HEK293 (cell line): Measurements from ENCODE around the gene POLL.

ENCODE experiments used
- CTCF ChIA-PET: fragments of 350-600 bp; formaldehyde crosslinking; extraction: SDS; loops from one replicate; lab custom pipeline; 2021; ENCODE audit warnings: antibody characterized with exemption; lab: Yijun Ruan, JAX
- POLR2A ChIA-PET: fragments of 300-600 bp; formaldehyde crosslinking; extraction: SDS; loops from one replicate; lab custom pipeline; 2020; ENCODE audit warnings: antibody characterized with exemption, inconsistent platforms; lab: Yijun Ruan, JAX
- H3K27ac ChIP-seq: fragments of 200-500 bp; sonication (Bioruptor generic); 2 replicates; pipeline ENCODE4 v1.5.1; 2014; ENCODE audit warnings: low read depth, low read length, control low read depth, inconsistent platforms; ENCODE audit errors: extremely low read depth
- H3K36me3 ChIP-seq, 2 experiments: fragments of 200-500 bp in 1 of 2; sonication (Bioruptor generic) in 1 of 2; 1 replicate in 1 of 2; 2 replicates in 1 of 2; pipeline ENCODE4 v1.5.1; 2014 to 2017; ENCODE audit warnings: inconsistent platforms in 2 of 2, low read length in 2 of 2; ENCODE audit not compliant: control insufficient read depth in 2 of 2, insufficient read depth in 1 of 2
- H3K4me1 ChIP-seq: fragments of 200-500 bp; sonication (Bioruptor generic); 2 replicates; pipeline ENCODE4 v1.5.1; 2014; ENCODE audit warnings: mild to moderate bottlenecking, low read length, inconsistent platforms; ENCODE audit not compliant: control insufficient read depth, insufficient read depth
- H3K4me3 ChIP-seq: 2 replicates; pipeline ENCODE4 v1.5.1; 2011; ENCODE audit warnings: low read depth, mild to moderate bottlenecking, control low read depth, low read length, moderate library complexity
- H3K9me3 ChIP-seq: fragments of 200-500 bp; sonication (Bioruptor generic); 2 replicates; pipeline ENCODE4 v1.5.1; 2014; ENCODE audit warnings: low read depth, low read length, inconsistent platforms; ENCODE audit not compliant: control insufficient read depth, insufficient read depth
- GLIS1 ChIP-seq: fragments of 450-650 bp; formaldehyde crosslinking; IDR thresholded peaks from 2 replicates; pipeline ENCODE4 v1.5.1; 2016; ENCODE audit warnings: missing biosample characterization, missing genetic modification characterization
- GLIS2 ChIP-seq: fragments of 450-650 bp; formaldehyde crosslinking; IDR thresholded peaks from 2 replicates; pipeline ENCODE4 v1.5.1; 2016; ENCODE audit warnings: missing biosample characterization, missing genetic modification characterization
- IKZF3 ChIP-seq: fragments of 450-650 bp; IDR thresholded peaks from 2 replicates; pipeline ENCODE4 v1.5.0; 2018; ENCODE audit warnings: missing biosample characterization, mild to moderate bottlenecking, missing genetic modification characterization, moderate library complexity
- KLF16 ChIP-seq: fragments of 450-650 bp; formaldehyde crosslinking; IDR thresholded peaks from 2 replicates; pipeline ENCODE4 v1.5.1; 2017; ENCODE audit warnings: missing biosample characterization, missing genetic modification characterization
- KLF9 ChIP-seq: fragments of 450-650 bp; formaldehyde crosslinking; IDR thresholded peaks from 2 replicates; pipeline ENCODE4 v1.5.1; 2016; ENCODE audit warnings: missing biosample characterization, missing genetic modification characterization, low read depth
- MZF1 ChIP-seq: fragments of 450-650 bp; formaldehyde crosslinking; IDR thresholded peaks from 2 replicates; pipeline ENCODE4 v1.5.1; 2017; ENCODE audit warnings: missing biosample characterization, missing genetic modification characterization, borderline replicate concordance
- SCRT1 ChIP-seq: fragments of 450-650 bp; formaldehyde crosslinking; IDR thresholded peaks from 2 replicates; pipeline ENCODE4 v1.5.1; 2016; ENCODE audit warnings: missing biosample characterization, missing genetic modification characterization, borderline replicate concordance
- TCF7L2 ChIP-seq: IDR thresholded peaks from 2 replicates; pipeline ENCODE4 v1.6.1; 2011; ENCODE audit warnings: low read depth, mild to moderate bottlenecking, inconsistent platforms, low read length, moderate library complexity, borderline replicate concordance
- YY1 ChIP-seq: fragments of 450-650 bp; formaldehyde crosslinking; IDR thresholded peaks from 2 replicates; pipeline ENCODE4 v1.5.1; 2018; ENCODE audit warnings: missing biosample characterization, missing genetic modification characterization
- ZBTB44 ChIP-seq: fragments of 450-650 bp; IDR thresholded peaks from 2 replicates; pipeline ENCODE4 v1.5.1; 2018; ENCODE audit warnings: missing biosample characterization, mild to moderate bottlenecking, missing genetic modification characterization
- ZNF132 ChIP-seq: fragments of 450-650 bp; formaldehyde crosslinking; IDR thresholded peaks from 2 replicates; pipeline ENCODE4 v1.5.1; 2017; ENCODE audit warnings: missing biosample characterization, missing genetic modification characterization, borderline replicate concordance
- ZNF174 ChIP-seq: fragments of 450-650 bp; formaldehyde crosslinking; IDR thresholded peaks from 2 replicates; pipeline ENCODE4 v1.5.0; 2017; ENCODE audit warnings: missing biosample characterization, mild to moderate bottlenecking, missing genetic modification characterization
- ZNF23 ChIP-seq: fragments of 450-650 bp; formaldehyde crosslinking; IDR thresholded peaks from 2 replicates; pipeline ENCODE4 v1.5.1; 2016; ENCODE audit warnings: missing biosample characterization, missing genetic modification characterization, borderline replicate concordance
- ZNF26 ChIP-seq: fragments of 450-650 bp; formaldehyde crosslinking; IDR thresholded peaks from 2 replicates; pipeline ENCODE4 v1.5.1; 2016; ENCODE audit warnings: missing biosample characterization, missing genetic modification characterization
- ZNF311 ChIP-seq: fragments of 450-650 bp; formaldehyde crosslinking; IDR thresholded peaks from 2 replicates; pipeline ENCODE4 v1.5.1; 2017; ENCODE audit warnings: missing biosample characterization, missing genetic modification characterization, borderline replicate concordance
- ZNF48 ChIP-seq: fragments of 450-650 bp; formaldehyde crosslinking; IDR thresholded peaks from 2 replicates; pipeline ENCODE4 v1.5.1; 2016; ENCODE audit warnings: missing biosample characterization, missing genetic modification characterization
- ZNF530 ChIP-seq: fragments of 450-650 bp; formaldehyde crosslinking; IDR thresholded peaks from 2 replicates; pipeline ENCODE4 v1.5.1; 2016; ENCODE audit warnings: low read depth, missing biosample characterization, missing genetic modification characterization
- ZNF585B ChIP-seq: fragments of 450-650 bp; formaldehyde crosslinking; IDR thresholded peaks from 2 replicates; pipeline ENCODE4 v1.5.1; 2016; ENCODE audit warnings: missing biosample characterization, missing genetic modification characterization
- ZNF610 ChIP-seq: fragments of 450-650 bp; formaldehyde crosslinking; IDR thresholded peaks from 2 replicates; pipeline ENCODE4 v1.5.1; 2016; ENCODE audit warnings: missing biosample characterization, missing genetic modification characterization, borderline replicate concordance
- ZNF626 ChIP-seq: fragments of 450-650 bp; sonication (Bioruptor Pico); formaldehyde crosslinking; IDR thresholded peaks from 2 replicates; pipeline ENCODE4 v1.5.1; 2018; ENCODE audit warnings: missing biosample characterization, missing genetic modification characterization, inconsistent platforms
- ZNF785 ChIP-seq: fragments of 450-650 bp; formaldehyde crosslinking; IDR thresholded peaks from 2 replicates; pipeline ENCODE4 v1.5.1; 2016; ENCODE audit warnings: missing biosample characterization, missing genetic modification characterization
- ZSCAN5A ChIP-seq: fragments of 450-650 bp; formaldehyde crosslinking; IDR thresholded peaks from 2 replicates; pipeline ENCODE4 v1.5.1; 2016; ENCODE audit warnings: missing biosample characterization, missing genetic modification characterization
- TF ChIP-seq, protein P1 (sequence below): fragments of 450-650 bp; formaldehyde crosslinking; IDR thresholded peaks from 2 replicates; pipeline ENCODE4 v1.5.1; 2016; ENCODE audit warnings: missing biosample characterization, missing genetic modification characterization
- TF ChIP-seq, protein P2 (sequence below): fragments of 450-650 bp; formaldehyde crosslinking; IDR thresholded peaks from 2 replicates; pipeline ENCODE4 v1.5.1; 2016; ENCODE audit warnings: missing biosample characterization, missing genetic modification characterization

POLL gene

GRCh38 chr10:101535949-101536348 lies 52.1 kb downstream of the POLL start:
- no peaks in the 10 kb centered on the region for H3K4me1 ChIP-seq
- CTCF ChIA-PET, result interaction anchor here (0.6 to 3.0 kb wide), 22 partner anchors 8 to 322 kb away, joined by 3 to 11 read pairs (median 4); no protein-coding TSS in a partner anchor
- peaks cover 13 to 55% of the 10 kb centered on the region in 2 experiments for H3K36me3 ChIP-seq
- TF ChIP-seq GLIS1 (tag by site-specific recombination), result no peak
- TF ChIP-seq ZNF610, result no peak
- TF ChIP-seq, protein P1, sequence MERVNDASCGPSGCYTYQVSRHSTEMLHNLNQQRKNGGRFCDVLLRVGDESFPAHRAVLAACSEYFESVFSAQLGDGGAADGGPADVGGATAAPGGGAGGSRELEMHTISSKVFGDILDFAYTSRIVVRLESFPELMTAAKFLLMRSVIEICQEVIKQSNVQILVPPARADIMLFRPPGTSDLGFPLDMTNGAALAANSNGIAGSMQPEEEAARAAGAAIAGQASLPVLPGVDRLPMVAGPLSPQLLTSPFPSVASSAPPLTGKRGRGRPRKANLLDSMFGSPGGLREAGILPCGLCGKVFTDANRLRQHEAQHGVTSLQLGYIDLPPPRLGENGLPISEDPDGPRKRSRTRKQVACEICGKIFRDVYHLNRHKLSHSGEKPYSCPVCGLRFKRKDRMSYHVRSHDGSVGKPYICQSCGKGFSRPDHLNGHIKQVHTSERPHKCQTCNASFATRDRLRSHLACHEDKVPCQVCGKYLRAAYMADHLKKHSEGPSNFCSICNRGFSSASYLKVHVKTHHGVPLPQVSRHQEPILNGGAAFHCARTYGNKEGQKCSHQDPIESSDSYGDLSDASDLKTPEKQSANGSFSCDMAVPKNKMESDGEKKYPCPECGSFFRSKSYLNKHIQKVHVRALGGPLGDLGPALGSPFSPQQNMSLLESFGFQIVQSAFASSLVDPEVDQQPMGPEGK (tag by site-specific recombination), result no peak
- TF ChIP-seq SCRT1 (tag by site-specific recombination), result no peak
- TF ChIP-seq ZNF785 (tag by site-specific recombination), result no peak
- no peak for TF ChIP-seq ZNF48 (tag by site-specific recombination)
- TF ChIP-seq TCF7L2, result no peak
- TF ChIP-seq ZNF530 (tag by site-specific recombination), result no peak
- no peak for TF ChIP-seq ZNF23 (tag by site-specific recombination)
- TF ChIP-seq YY1 (tag by site-specific recombination), result no peak
- TF ChIP-seq ZNF585B, result no peak
- no peak for TF ChIP-seq IKZF3
- TF ChIP-seq ZNF626 (tag by site-specific recombination), result no peak
- no peak for TF ChIP-seq GLIS2 (tag by site-specific recombination)
- no peak for TF ChIP-seq ZSCAN5A (tag by site-specific recombination)
- TF ChIP-seq KLF9 (tag by site-specific recombination), result no peak
- TF ChIP-seq, protein P2, sequence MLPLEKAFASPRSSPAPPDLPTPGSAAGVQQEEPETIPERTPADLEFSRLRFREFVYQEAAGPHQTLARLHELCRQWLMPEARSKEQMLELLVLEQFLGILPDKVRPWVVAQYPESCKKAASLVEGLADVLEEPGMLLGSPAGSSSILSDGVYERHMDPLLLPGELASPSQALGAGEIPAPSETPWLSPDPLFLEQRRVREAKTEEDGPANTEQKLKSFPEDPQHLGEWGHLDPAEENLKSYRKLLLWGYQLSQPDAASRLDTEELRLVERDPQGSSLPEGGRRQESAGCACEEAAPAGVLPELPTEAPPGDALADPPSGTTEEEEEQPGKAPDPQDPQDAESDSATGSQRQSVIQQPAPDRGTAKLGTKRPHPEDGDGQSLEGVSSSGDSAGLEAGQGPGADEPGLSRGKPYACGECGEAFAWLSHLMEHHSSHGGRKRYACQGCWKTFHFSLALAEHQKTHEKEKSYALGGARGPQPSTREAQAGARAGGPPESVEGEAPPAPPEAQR, result no peak
- no peak overlapping the region for H3K4me3 ChIP-seq
- no peak overlapping the region for H3K27ac ChIP-seq
- POLR2A ChIA-PET, result no interaction called here
- no peaks in the 10 kb centered on the region for H3K9me3 ChIP-seq

- ChIA-PET CTCF (interaction anchor here (0.7 to 2.0 kb wide), 2 partner anchors 34 to 316 kb away, joined by 3 to 6 read pairs; no protein-coding TSS in a partner anchor), POLR2A (no interaction called here)
- H3K9me3 ChIP-seq, result no peaks in the 10 kb centered on the region
- no peak for TF ChIP-seq MZF1
- no peak for TF ChIP-seq ZNF26 (tag by site-specific recombination)
- TF ChIP-seq KLF9 (tag by site-specific recombination), result no peak
- no peak for TF ChIP-seq ZNF174 (tag by site-specific recombination)
- no peak for TF ChIP-seq ZNF311 (tag by site-specific recombination)
- TF ChIP-seq KLF16 (tag by site-specific recombination), result no peak
- TF ChIP-seq ZNF132 (tag by site-specific recombination), result no peak
- no peak for TF ChIP-seq ZBTB44
- no peak for TF ChIP-seq ZNF48 (tag by site-specific recombination)
- H3K4me3 ChIP-seq, result no peak overlapping the region
- H3K27ac ChIP-seq, result no peak overlapping the region
- peaks cover 10 to 26% of the 10 kb centered on the region in 2 experiments; a peak in 2 of 3 replicates for H3K36me3 ChIP-seq
- 0 out of 2 replicates have a peak, but pooled peaks cover under 1% of the 10 kb centered on the region for H3K4me1 ChIP-seq
Observed at GRCh38 chr10:101529725-101530553, 58.1 kb downstream of the POLL start.
